MM.1S (cell line): ENCODE results near the gene NTM.

ENCODE experiments used
- EZH2 ChIP-seq: fragments of 300-600 bp; sonication (generic); optimal IDR thresholded peaks from 2 replicates; pipeline ENCODE3; 2017; ENCODE audit warnings: low read depth, mild to moderate bottlenecking, antibody characterized with exemption, low read length, mixed read lengths
- TF ChIP-seq, protein P1 (sequence below): fragments of 300-600 bp; sonication (generic); IDR thresholded peaks from 2 replicates; pipeline ENCODE4 v1.5.1; 2016; ENCODE audit warnings: antibody characterized with exemption, low read length, mixed read lengths

DNA sequence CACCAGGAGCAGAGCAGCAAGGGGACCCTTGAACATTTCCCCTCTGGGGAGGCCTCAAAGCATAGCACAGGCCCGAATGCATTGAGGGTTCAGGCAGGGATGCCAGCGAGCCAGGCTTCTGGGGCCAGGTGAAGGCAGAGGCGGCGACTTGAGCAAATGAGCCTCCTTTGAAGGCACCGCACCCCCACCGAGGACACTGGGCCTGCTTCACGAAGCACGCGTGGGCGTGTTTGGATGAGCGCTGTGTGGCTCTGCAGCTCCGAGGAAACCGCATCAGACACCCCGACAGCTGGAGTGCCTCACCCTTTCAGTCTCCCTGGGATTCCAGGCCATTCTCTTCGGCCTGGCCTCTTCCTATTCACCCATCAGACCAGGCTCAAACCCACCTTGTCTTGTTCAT lies 301.8 kb downstream of the NTM start:
- TF ChIP-seq, protein P1, sequence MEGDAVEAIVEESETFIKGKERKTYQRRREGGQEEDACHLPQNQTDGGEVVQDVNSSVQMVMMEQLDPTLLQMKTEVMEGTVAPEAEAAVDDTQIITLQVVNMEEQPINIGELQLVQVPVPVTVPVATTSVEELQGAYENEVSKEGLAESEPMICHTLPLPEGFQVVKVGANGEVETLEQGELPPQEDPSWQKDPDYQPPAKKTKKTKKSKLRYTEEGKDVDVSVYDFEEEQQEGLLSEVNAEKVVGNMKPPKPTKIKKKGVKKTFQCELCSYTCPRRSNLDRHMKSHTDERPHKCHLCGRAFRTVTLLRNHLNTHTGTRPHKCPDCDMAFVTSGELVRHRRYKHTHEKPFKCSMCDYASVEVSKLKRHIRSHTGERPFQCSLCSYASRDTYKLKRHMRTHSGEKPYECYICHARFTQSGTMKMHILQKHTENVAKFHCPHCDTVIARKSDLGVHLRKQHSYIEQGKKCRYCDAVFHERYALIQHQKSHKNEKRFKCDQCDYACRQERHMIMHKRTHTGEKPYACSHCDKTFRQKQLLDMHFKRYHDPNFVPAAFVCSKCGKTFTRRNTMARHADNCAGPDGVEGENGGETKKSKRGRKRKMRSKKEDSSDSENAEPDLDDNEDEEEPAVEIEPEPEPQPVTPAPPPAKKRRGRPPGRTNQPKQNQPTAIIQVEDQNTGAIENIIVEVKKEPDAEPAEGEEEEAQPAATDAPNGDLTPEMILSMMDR, result no peak
- no peak for TF ChIP-seq EZH2
